Neural progenitor cell (in vitro differentiated cells): ENCODE results near the gene ZNF835. TPM values are rescaled to one million over a fixed set of nuclear protein-coding genes. Genes with fewer than 3 reads are reported as not detected.

Source experiments
- DNase-seq: peaks from one replicate; pipeline ENCODE4 v3.0.0-alpha.2; 2016; ENCODE audit warnings: low spot score
- H2AFZ ChIP-seq: fragments of 200-600 bp; sonication (generic); replicated peaks from 2 replicates; pipeline ENCODE4 v1.6.1; 2016; ENCODE audit warnings: antibody characterized with exemption
- H3F3A ChIP-seq: fragments of 200-600 bp; sonication (generic); 2 replicates; pipeline ENCODE4 v1.6.1; 2016; ENCODE audit warnings: antibody characterized with exemption, low read depth
- H3K27ac ChIP-seq: fragments of 200-600 bp; sonication (generic); 2 replicates; pipeline ENCODE4 v1.5.1; 2016; ENCODE audit warnings: mild to moderate bottlenecking
- H3K27me3 ChIP-seq: fragments of 200-600 bp; sonication (generic); 2 replicates; pipeline ENCODE4 v1.6.1; 2016; ENCODE audit warnings: mild to moderate bottlenecking, moderate library complexity
- H3K36me3 ChIP-seq: fragments of 200-600 bp; sonication (generic); 2 replicates; pipeline ENCODE4 v1.5.1; 2016
- H3K4me1 ChIP-seq: fragments of 200-600 bp; sonication (generic); 2 replicates; pipeline ENCODE4 v1.6.1; 2016; ENCODE audit warnings: mixed run types
- H3K4me2 ChIP-seq: fragments of 200-600 bp; sonication (generic); 2 replicates; pipeline ENCODE4 v1.6.1; 2016
- H3K4me3 ChIP-seq: fragments of 200-600 bp; sonication (generic); 2 replicates; pipeline ENCODE4 v1.5.1; 2016
- H3K79me2 ChIP-seq: fragments of 200-600 bp; sonication (generic); 2 replicates; pipeline ENCODE4 v1.6.1; 2016; ENCODE audit warnings: low read depth
- H3K9ac ChIP-seq: fragments of 200-600 bp; sonication (generic); 2 replicates; pipeline ENCODE4 v1.6.1; 2016
- H3K9me3 ChIP-seq: fragments of 200-600 bp; sonication (generic); 2 replicates; pipeline ENCODE4 v1.5.1; 2016; ENCODE audit warnings: low read depth
- H4K20me1 ChIP-seq: fragments of 200-600 bp; sonication (generic); 2 replicates; pipeline ENCODE4 v1.6.1; 2016; ENCODE audit warnings: low read depth
- H3K27ac Mint-ChIP-seq: 3 replicates; pipeline ENCODE4 v1.8.0; 2021; ENCODE audit warnings: mixed read lengths
- H3K27me3 Mint-ChIP-seq: 2 replicates; pipeline ENCODE4 v1.8.0; 2022; ENCODE audit warnings: low read depth, mild to moderate bottlenecking, inconsistent platforms, moderate library complexity, mixed read lengths; ENCODE audit not compliant: insufficient read depth
- H3K36me3 Mint-ChIP-seq: 3 replicates; pipeline ENCODE4 v1.8.0; 2021; ENCODE audit warnings: mixed read lengths
- H3K4me1 Mint-ChIP-seq: 3 replicates; pipeline ENCODE4 v1.8.0; 2021; ENCODE audit warnings: mixed read lengths
- H3K4me3 Mint-ChIP-seq: 3 replicates; pipeline ENCODE4 v1.8.0; 2021; ENCODE audit warnings: mild to moderate bottlenecking, moderate library complexity, mixed read lengths
- H3K9me3 Mint-ChIP-seq: 3 replicates; pipeline ENCODE4 v1.8.0; 2020; ENCODE audit warnings: mixed read lengths
- CTCF ChIP-seq: fragments of 200-600 bp; sonication (generic); IDR thresholded peaks from 2 replicates; pipeline ENCODE4 v1.5.1; 2017; ENCODE audit warnings: antibody characterized with exemption, mild to moderate bottlenecking
- EZH2 ChIP-seq: fragments of 200-600 bp; sonication (generic); IDR thresholded peaks from 2 replicates; pipeline ENCODE4 v1.6.1; 2017; ENCODE audit warnings: antibody characterized with exemption, mild to moderate bottlenecking, moderate library complexity
- EZH2phosphoT487 ChIP-seq: fragments of 200-600 bp; sonication (generic); IDR thresholded peaks from 2 replicates; pipeline ENCODE4 v1.6.1; 2017; ENCODE audit warnings: antibody characterized with exemption
- total RNA-seq: library from RNA; depleted of rRNA; stranded (reverse); fragments of >200 nt; gene quantifications from 2 replicates; pipeline ENCODE4 v1.2.3, GENCODE V29; 2015; ENCODE audit warnings: low replicate concordance

The ZNF835 gene
- total RNA-seq, 1 donor from 2014 or later, result not detected

- H3K4me1 Mint-ChIP-seq, result no peaks in the 10 kb centered on the region
- no peaks in the 10 kb centered on the region for H3K79me2 ChIP-seq
- H3K4me3 ChIP-seq, result no peak overlapping the region
- peaks cover 14% of the 10 kb centered on the region for H3K36me3 Mint-ChIP-seq
- no peaks in the 10 kb centered on the region for H3K36me3 ChIP-seq
- no peak for DNase-seq
- no peaks in the 10 kb centered on the region for H3K27me3 ChIP-seq
- peaks cover 61% of the 10 kb centered on the region for H3K9me3 Mint-ChIP-seq
- H3K4me1 ChIP-seq, result no peaks in the 10 kb centered on the region
- H2AFZ ChIP-seq, result no peak overlapping the region
- no peaks in the 10 kb centered on the region for H3K9me3 ChIP-seq
- H3K27ac Mint-ChIP-seq, result no peak overlapping the region
- no peak overlapping the region for H3K27ac ChIP-seq
- H4K20me1 ChIP-seq, result no peaks in the 10 kb centered on the region
- H3K4me3 Mint-ChIP-seq, result no peak overlapping the region
- H3K27me3 Mint-ChIP-seq, result peaks cover 6% of the 10 kb centered on the region
- no peak overlapping the region for H3K4me2 ChIP-seq
- TF ChIP-seq EZH2phosphoT487 (no peak), CTCF (no peak), EZH2 (no peak)
- no peaks in the 10 kb centered on the region for H3F3A ChIP-seq
- no peak overlapping the region for H3K9ac ChIP-seq
Observed at GRCh38 chr19:56643460-56643955, 28.0 kb downstream of the ZNF835 start.

- no peaks in the 10 kb centered on the region for H3K9me3 ChIP-seq
- H3K9me3 Mint-ChIP-seq, result peaks cover 60% of the 10 kb centered on the region
- H3K4me3 Mint-ChIP-seq, result no peak within 1 kb of the TSS
Observed at GRCh38 chr19:56642711-56643459, 28.7 kb downstream of the ZNF835 start, which contains the start of gene SMIM17. SMIM17 (plus strand) TSS chr19:56643159; CDS start chr19:56645668, 2,509 bp downstream.

GRCh38 chr19:56639217-56639616, 32.3 kb downstream of the ZNF835 start:
- no peaks in the 10 kb centered on the region for H3K4me1 ChIP-seq
- H3K9me3 Mint-ChIP-seq, result peaks cover 65% of the 10 kb centered on the region
- H3K36me3 ChIP-seq, result no peaks in the 10 kb centered on the region
- H4K20me1 ChIP-seq, result no peaks in the 10 kb centered on the region
- H3K27ac Mint-ChIP-seq, result no peak overlapping the region
- H3K9ac ChIP-seq, result no peak overlapping the region
- H3K4me1 Mint-ChIP-seq, result no peaks in the 10 kb centered on the region
- peaks cover 8% of the 10 kb centered on the region for H3K9me3 ChIP-seq
- no peak overlapping the region for H3K4me3 ChIP-seq
- H3K79me2 ChIP-seq, result no peaks in the 10 kb centered on the region
- TF ChIP-seq EZH2, result no peak
- TF ChIP-seq EZH2phosphoT487, result no peak
- TF ChIP-seq CTCF, result no peak
- peak; percentile 60 for DNase-seq
- H3K4me2 ChIP-seq, result no peak overlapping the region
- no peak overlapping the region for H2AFZ ChIP-seq
- no peak overlapping the region for H3K4me3 Mint-ChIP-seq
- peaks cover 5% of the 10 kb centered on the region for H3K27me3 Mint-ChIP-seq
- H3F3A ChIP-seq, result no peaks in the 10 kb centered on the region
- peaks cover 11% of the 10 kb centered on the region for H3K36me3 Mint-ChIP-seq
- no peaks in the 10 kb centered on the region for H3K27me3 ChIP-seq
- no peak overlapping the region for H3K27ac ChIP-seq

More at GRCh38 chr19:56642711-56643459, 28.7 kb downstream of the ZNF835 start, which contains the start of gene SMIM17:
- H3K27me3 ChIP-seq, result no peaks in the 10 kb centered on the region
- Mint-ChIP-seq H3K27ac (no peak within 1 kb of the TSS), H3K4me1 (no peaks in the 10 kb centered on the region), H3K36me3 (peaks cover 15% of the 10 kb centered on the region), H3K27me3 (peaks cover 6% of the 10 kb centered on the region)
- H3F3A ChIP-seq, result no peaks in the 10 kb centered on the region
- H3K9ac ChIP-seq, result no peak within 1 kb of the TSS
- no peak within 1 kb of the TSS for H3K27ac ChIP-seq
- no peak within 1 kb of the TSS for H3K4me3 ChIP-seq
- H3K79me2 ChIP-seq, result no peaks in the 10 kb centered on the region
- H3K4me2 ChIP-seq, result no peak within 1 kb of the TSS
- TF ChIP-seq EZH2 (no peak), EZH2phosphoT487 (no peak), CTCF (no peak)
- no peak within 1 kb of the TSS for H2AFZ ChIP-seq
- DNase-seq, result no peak
- H4K20me1 ChIP-seq, result no peaks in the 10 kb centered on the region
- no peaks in the 10 kb centered on the region for H3K36me3 ChIP-seq
- H3K4me1 ChIP-seq, result no peaks in the 10 kb centered on the region
